T-helper 17 cell (primary cell): ENCODE results near the gene CCDC69. TPM values are rescaled to one million over a fixed set of nuclear protein-coding genes. Genes with fewer than 3 reads are reported as not detected.
A peak's percentile ranks its signal among the peaks of the same experiment; 100 is the strongest.

Experiments
- ATAC-seq: fragments of 150-1000 bp; cut with Tn5 transposase; 2 replicates; pipeline ENCODE4 v1.10.0; 2021; ENCODE audit warnings: mild to moderate bottlenecking, moderate library complexity
- DNase-seq, 3 donors: peaks; one replicate each; pipeline versions ENCODE4 v3.0.0 to v3.0.0-alpha.2; 2020 to 2021
- H3K9me3 ChIP-seq: one replicate; pipeline ENCODE4 v1.7.0; 2013; ENCODE audit warnings: low read length, mild to moderate bottlenecking; ENCODE audit not compliant: control insufficient read depth, poor library complexity, severe bottlenecking
- H3K27ac Mint-ChIP-seq: one replicate; pipeline ENCODE4 v1.8.0; 2022; ENCODE audit warnings: mild to moderate bottlenecking, moderate library complexity, mixed read lengths
- H3K27me3 Mint-ChIP-seq: one replicate; pipeline ENCODE4 v1.8.0; 2022; ENCODE audit warnings: mixed read lengths
- H3K36me3 Mint-ChIP-seq: one replicate; pipeline ENCODE4 v1.8.0; 2022; ENCODE audit warnings: low read depth, mixed read lengths
- H3K4me1 Mint-ChIP-seq: one replicate; pipeline ENCODE4 v1.8.0; 2022; ENCODE audit warnings: mild to moderate bottlenecking, mixed read lengths
- H3K4me3 Mint-ChIP-seq: one replicate; pipeline ENCODE4 v1.8.0; 2022; ENCODE audit warnings: mild to moderate bottlenecking, moderate library complexity, mixed read lengths
- total RNA-seq, 4 donors: library from RNA in 2 of 4; stranded (reverse) in 2 of 4; gene quantifications; one replicate each; pipeline ENCODE4 v1.2.3 and lab custom pipeline; 2022 to 2026

Gene CCDC69
- total RNA-seq, 2 donors from 2014 or later = 74.7 to 82.5 TPM

DNA sequence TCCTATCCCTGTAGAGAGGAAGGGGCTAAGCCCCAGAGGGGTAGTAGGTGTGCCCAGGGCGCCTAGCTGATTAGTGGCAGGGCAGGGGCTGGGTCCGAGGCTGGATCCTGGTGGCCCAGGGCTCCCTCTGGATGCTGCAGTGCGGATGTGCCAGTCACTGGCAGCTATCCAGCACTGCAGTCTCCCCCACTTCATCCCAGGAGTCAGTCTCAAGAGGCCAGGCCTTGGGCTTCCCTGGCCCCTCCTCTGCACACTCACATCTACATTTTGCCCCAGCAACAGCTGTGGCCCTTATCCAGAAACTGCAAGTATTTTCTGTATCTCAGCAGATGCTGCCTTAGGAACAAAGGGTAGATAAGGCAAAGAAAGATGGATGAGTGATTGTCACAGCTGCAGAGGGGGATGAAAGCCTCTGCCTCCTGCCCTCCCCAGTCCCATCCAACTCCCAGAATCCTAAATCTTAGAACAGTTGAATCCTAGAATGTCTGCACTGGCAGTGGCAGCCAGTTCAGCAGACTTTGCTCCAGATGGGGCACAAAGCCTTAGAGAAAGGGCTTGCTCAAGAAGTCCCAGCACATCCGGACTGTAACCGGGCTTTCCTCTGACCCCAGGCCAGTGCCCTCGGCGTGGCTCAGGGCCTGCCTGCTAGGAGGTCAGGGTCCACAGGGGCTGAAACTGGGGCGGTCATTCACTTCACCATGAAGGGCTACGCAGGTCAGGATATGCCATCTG is 68.0 kb downstream of the CCDC69 start:
- peak overlapping the region; percentile 98 for H3K27ac Mint-ChIP-seq
- DNase-seq (no peak), ATAC-seq (peak; percentile 26)
- H3K9me3 ChIP-seq = no peaks in the 10 kb centered on the region
- H3K27me3 Mint-ChIP-seq = no peaks in the 10 kb centered on the region
- peak overlapping the region; percentile 95 for H3K4me3 Mint-ChIP-seq
- no peaks in the 10 kb centered on the region for H3K36me3 Mint-ChIP-seq
- H3K4me1 Mint-ChIP-seq = peaks cover 68% of the 10 kb centered on the region

DNA sequence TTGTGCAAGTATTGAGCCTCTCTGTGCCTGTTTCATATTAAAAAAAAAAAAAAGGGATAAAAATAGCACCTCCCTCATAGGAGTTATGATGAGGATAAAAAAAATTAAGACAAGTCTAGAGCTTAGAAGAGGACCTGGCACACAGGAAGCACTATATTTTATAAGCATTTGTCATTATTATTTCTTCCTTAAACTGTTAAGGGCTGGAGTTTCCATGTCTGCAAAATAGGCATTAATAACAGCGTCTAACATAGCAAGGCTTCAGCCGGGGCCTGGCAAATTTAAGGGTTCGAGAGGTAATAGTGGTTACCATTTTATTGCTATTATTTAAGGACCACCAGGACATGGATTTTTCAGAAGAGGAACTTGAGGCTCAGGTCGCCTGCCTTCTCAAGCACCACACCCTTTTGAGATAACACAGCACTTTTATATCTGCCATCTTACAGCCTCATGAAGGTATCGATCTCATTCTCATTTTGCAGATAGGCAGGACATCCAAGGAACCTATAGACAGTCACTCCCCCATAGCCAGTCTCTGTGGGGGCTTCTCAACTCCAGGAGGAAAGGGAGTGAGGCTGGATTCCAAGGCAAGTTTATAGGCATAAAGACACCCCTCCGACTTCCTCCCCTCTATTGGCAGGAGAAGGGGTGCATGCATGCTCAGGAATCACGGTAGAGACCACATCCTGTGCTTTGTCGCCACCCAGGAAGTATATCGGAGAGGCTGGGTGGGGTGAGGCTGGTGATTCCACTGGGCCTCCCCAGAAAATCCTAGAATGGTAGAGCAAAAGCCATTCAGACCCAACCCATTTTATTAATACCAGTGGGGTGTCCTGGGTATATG is 68.7 kb downstream of the CCDC69 start:
- H3K9me3 ChIP-seq = no peaks in the 10 kb centered on the region
- DNase-seq (peak; percentile 29 to 50 (median 38)), ATAC-seq (peak; percentile 56)
- Mint-ChIP-seq H3K4me3 (peak overlapping the region; percentile 95), H3K27me3 (no peaks in the 10 kb centered on the region), H3K27ac (peak overlapping the region; percentile 98), H3K36me3 (no peaks in the 10 kb centered on the region), H3K4me1 (peaks cover 71% of the 10 kb centered on the region)

DNA sequence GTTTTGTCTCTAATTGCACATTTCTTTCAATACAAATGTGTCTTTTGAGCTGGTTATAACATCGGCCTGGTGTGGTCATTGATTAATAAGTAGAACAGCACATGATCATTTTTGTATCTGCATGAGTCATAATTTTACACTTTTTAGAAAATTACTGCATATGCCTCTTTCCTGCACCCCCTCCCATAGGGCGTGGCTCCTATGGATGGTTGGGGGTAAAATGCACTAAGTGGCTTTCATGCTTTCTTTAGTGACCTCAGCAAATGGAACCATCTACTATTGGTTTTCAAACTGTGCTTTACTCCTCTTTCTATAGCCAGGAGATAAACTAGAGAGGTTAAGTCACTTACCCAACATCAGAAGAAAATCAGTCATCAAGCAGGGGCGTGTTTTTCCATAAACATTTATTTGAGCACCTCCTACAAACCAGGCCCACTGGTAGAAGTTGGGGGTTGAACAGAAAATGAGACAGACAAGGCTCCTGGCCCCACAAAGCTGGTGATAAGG is 70.1 kb downstream of the CCDC69 start:
- Mint-ChIP-seq H3K4me1 (peaks cover 79% of the 10 kb centered on the region), H3K27ac (peak overlapping the region; percentile 98), H3K27me3 (no peaks in the 10 kb centered on the region), H3K4me3 (peak overlapping the region; percentile 67), H3K36me3 (no peaks in the 10 kb centered on the region)
- ATAC-seq = no peak
- no peak for DNase-seq
- H3K9me3 ChIP-seq = no peaks in the 10 kb centered on the region

DNA sequence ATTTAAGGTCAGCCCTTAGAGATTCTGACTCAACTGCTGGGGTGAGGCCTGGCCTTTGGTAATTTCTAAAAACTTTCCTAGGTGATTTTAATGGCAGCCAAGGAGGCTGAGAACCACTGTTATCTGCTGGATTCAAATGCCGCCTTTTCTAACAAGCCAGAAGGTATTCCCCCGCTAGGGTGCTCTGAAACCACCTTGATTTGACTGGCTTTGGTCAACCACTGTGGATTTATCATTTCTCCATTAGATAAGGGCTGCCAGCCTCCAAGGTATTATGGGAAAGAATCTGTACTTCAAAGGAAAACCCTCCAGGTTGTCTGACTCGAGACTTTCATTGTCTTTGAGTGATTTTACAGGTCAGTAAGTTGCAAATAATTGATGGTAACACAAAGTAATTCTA is 70.6 kb downstream of the CCDC69 start:
- Mint-ChIP-seq H3K27ac (peak overlapping the region; percentile 98), H3K36me3 (peaks cover 3% of the 10 kb centered on the region), H3K4me3 (peak overlapping the region; percentile 67), H3K4me1 (peaks cover 79% of the 10 kb centered on the region), H3K27me3 (no peaks in the 10 kb centered on the region)
- no peaks in the 10 kb centered on the region for H3K9me3 ChIP-seq
- ATAC-seq = no peak
- DNase-seq = no peak

DNA sequence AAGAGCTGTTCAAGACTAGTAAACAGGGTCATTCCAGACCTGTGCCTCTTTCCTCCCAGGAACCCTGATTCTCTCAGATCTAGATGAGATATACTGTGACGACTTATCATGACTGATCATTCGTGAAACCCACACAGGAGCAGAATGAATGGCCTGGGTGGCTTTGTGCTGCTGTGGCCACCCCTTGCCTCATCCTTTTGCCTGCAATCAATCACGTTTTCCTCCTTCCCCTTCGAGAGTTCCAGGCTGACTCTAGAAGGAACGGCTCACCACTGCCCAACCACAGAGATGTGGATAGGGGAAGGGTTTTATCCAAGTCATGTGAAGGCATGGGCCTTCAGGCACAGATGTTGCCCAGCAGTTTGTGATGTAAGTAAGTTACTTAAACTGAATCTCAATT is 72.1 kb downstream of the CCDC69 start:
- no peaks in the 10 kb centered on the region for H3K9me3 ChIP-seq
- ATAC-seq (no peak), DNase-seq (no peak)
- Mint-ChIP-seq H3K4me1 (peaks cover 86% of the 10 kb centered on the region), H3K4me3 (peak overlapping the region; percentile 85), H3K27me3 (no peaks in the 10 kb centered on the region), H3K27ac (peak overlapping the region; percentile 98), H3K36me3 (peaks cover 5% of the 10 kb centered on the region)

DNA sequence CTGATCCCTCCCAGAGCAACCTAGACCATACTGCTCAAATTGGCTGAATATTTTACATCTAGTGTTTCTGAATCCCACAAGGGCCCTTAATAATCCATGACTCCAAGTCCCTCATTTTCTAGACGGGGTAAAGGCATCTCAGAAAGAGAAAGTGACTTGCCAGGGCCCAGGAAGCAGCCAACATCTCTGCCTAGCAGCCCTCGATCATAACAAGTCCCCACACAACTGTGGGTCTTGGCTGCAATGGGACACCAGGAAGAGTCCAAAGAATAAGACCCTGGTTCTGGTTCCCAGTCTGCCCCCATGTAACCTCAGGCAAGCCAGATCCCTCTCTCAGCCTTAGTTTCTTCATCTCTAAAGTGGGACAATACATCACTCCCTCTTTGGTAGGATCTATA is 72.6 kb downstream of the CCDC69 start:
- Mint-ChIP-seq H3K27ac (peak overlapping the region; percentile 98), H3K4me3 (peak overlapping the region; percentile 85), H3K36me3 (peaks cover 5% of the 10 kb centered on the region), H3K4me1 (peaks cover 87% of the 10 kb centered on the region), H3K27me3 (no peaks in the 10 kb centered on the region)
- no peak for DNase-seq
- no peak for ATAC-seq
- H3K9me3 ChIP-seq = no peaks in the 10 kb centered on the region

DNA sequence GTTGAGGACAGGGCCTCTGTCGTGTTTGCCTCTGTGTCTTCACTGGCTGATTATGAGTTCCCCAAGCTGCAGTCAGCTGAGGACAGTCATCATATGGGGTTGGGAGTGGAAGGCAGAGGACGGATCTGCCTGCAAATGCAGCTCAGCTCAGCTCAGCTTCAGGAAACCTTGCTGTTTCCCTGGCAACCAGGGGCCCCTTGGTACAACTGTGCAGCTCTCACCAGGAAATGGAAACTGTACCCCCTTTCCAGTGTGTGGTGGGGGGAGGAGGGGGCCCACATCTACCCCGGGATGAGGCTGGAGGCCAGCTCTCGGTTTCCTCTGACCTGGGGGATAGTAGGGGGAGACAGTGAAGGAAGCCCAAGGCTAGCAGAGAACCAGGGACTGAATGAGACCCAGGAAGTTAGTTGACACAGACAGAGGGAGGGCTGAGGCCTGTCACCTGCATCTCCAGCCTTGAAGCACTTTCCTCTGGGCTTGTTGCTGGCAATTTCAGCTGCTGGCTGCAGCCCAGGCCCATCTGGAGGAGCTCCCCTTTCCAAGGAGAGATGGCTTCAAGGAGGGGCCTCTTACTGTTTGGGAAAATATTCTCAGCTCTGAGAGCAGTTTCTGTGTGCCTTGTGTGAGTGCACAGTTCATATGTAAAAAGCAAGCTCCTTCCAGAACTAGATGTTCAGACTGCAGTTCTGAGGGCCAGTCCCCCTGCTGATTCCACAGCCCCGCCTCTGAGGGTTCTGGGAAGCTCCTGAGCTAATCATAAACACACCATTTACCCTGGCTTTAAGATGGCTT is 73.2 kb downstream of the CCDC69 start:
- peaks cover 7% of the 10 kb centered on the region for H3K36me3 Mint-ChIP-seq
- H3K27me3 Mint-ChIP-seq = no peaks in the 10 kb centered on the region
- DNase-seq = peak; percentile 29 to 69 (median 56)
- H3K4me1 Mint-ChIP-seq = peaks cover 87% of the 10 kb centered on the region
- H3K9me3 ChIP-seq = no peaks in the 10 kb centered on the region
- H3K4me3 Mint-ChIP-seq = peak overlapping the region; percentile 85
- peak overlapping the region; percentile 98 for H3K27ac Mint-ChIP-seq
- peak; percentile 91 for ATAC-seq

DNA sequence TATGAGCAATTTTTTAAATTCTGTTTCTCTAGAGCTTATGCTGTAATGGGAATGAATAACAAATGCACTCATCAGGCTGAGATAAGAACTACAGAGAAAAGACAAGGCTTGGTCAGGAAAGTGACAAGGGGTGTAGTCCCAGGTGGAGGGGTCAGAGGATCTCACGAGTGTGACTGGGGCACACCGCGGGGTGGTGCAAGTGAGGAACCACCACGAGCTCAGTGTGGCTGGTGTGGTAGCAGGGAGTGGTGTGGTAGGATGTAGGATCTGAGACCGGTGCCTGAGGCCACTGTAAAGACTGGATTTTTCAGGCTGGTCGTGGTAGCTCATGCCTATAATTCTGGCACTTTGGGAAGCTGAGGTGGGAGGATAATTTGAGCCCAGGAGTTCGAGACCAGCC is 75.3 kb downstream of the CCDC69 start:
- DNase-seq (no peak), ATAC-seq (no peak)
- Mint-ChIP-seq H3K27ac (peak overlapping the region; percentile 98), H3K4me3 (peak overlapping the region; percentile 89), H3K27me3 (no peaks in the 10 kb centered on the region), H3K36me3 (peaks cover 13% of the 10 kb centered on the region), H3K4me1 (peaks cover 83% of the 10 kb centered on the region)
- no peaks in the 10 kb centered on the region for H3K9me3 ChIP-seq

DNA sequence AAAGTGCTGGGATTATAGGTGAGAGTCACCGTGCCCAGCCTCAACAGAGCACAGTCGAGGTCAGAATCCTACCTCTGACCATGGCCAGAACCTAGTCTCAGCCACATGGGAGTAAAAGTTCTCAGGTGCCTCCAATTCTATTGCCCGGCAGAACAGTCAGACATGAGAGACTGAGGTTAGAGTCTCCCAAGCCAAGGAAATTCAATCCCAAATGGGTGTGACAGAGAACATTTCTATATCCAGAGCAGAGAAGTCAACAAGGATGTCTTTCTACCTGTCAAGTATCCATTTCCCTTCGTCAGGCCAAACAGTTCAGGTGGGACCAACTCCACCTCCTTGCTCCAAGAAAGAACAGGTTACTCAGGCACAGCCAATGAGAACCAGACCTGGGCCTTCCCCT is 76.9 kb downstream of the CCDC69 start:
- no peak for DNase-seq
- peak overlapping the region; percentile 98 for H3K27ac Mint-ChIP-seq
- peaks cover 16% of the 10 kb centered on the region for H3K36me3 Mint-ChIP-seq
- H3K4me1 Mint-ChIP-seq = peaks cover 82% of the 10 kb centered on the region
- ATAC-seq = no peak
- no peaks in the 10 kb centered on the region for H3K27me3 Mint-ChIP-seq
- peak overlapping the region; percentile 12 for H3K4me3 Mint-ChIP-seq
- no peaks in the 10 kb centered on the region for H3K9me3 ChIP-seq

DNA sequence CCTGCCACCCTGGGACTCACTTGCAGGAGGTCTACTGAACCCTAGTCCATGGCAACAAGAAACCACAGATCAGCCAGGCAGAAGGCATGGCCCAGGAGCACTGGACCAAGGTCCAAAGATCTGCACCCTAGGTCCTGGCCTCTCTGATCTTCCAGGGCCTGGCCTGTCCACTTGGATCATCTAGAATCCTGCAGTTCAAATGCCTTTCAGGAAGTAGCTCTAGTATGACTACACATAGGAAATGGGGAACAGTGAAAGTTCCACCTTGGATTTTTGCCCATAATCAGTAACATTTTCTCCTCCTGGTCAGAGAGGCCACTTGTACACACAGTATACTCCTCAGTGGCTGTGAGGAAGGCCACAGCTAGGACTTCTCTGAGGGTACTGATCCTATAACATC is 77.8 kb downstream of the CCDC69 start:
- DNase-seq (no peak), ATAC-seq (no peak)
- H3K9me3 ChIP-seq = no peaks in the 10 kb centered on the region
- H3K4me3 Mint-ChIP-seq = peak overlapping the region; percentile 80
- H3K27me3 Mint-ChIP-seq = no peaks in the 10 kb centered on the region
- peaks cover 82% of the 10 kb centered on the region for H3K4me1 Mint-ChIP-seq
- peak overlapping the region; percentile 97 for H3K27ac Mint-ChIP-seq
- H3K36me3 Mint-ChIP-seq = peaks cover 16% of the 10 kb centered on the region

DNA sequence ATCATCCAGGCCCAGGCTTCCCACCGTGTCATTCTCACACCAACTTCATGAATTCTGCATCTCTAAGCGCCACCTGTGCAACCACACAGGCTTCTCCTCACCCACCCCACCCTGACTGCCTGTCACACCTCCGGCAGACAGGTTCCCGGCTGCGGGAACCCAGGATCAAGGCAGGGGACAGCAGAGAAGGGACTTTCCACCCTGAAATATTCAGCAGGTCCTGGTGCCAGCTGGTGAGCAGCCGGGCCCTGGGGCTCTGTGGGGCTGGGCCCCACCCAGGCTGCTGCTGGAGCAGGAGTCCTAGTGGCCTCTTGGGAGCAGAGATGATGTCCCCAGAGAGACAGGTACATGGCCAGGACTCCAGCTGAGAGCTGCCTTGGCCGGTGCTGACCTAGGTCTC is 79.0 kb downstream of the CCDC69 start:
- no peak for ATAC-seq
- Mint-ChIP-seq H3K4me3 (no peak overlapping the region), H3K4me1 (peaks cover 82% of the 10 kb centered on the region), H3K27me3 (no peaks in the 10 kb centered on the region), H3K36me3 (peaks cover 16% of the 10 kb centered on the region), H3K27ac (peak overlapping the region; percentile 97)
- DNase-seq = no peak
- H3K9me3 ChIP-seq = no peaks in the 10 kb centered on the region

DNA sequence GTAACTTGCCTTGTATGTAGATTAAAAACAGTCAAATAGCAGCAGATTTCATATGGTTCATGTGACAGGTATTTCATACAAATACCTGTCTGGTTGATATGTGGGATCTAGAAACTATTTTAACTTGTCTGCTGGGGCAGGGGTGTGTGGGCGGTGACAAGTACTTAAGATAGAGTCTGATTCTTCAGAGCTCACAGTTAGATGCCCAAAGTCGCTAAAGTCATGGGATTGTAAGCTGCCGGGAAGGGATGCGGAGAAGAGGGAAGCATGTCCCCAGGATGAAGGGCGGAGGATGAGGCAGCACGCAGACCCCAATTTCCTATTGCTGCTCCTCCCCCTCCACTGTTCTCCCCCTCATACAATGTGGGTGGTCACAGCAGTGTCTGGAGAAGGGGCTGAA is 79.6 kb downstream of the CCDC69 start:
- H3K27me3 Mint-ChIP-seq = no peaks in the 10 kb centered on the region

DNA sequence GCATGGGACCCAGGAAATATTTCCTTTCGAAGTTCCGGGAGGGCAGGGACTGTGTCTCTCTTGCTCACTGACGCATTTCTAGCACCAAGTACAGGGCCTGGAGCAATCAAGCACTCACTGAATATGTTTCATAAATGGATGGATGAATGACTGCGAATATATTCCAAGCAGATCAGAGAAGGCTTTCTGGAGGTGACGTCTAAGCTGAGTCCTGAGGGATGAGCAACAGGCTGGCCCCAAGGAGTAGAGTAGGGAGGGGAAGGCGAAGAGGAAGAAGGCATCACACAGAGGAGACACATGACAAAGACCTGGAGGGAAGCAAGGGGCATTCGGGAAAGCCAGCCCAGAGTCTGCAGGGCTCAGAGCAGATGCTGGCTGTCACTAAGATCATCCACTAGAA is 80.2 kb downstream of the CCDC69 start:
- no peak for DNase-seq
- Mint-ChIP-seq H3K4me3 (peak overlapping the region; percentile 82), H3K27ac (peak overlapping the region; percentile 97), H3K4me1 (peaks cover 82% of the 10 kb centered on the region), H3K36me3 (peaks cover 19% of the 10 kb centered on the region), H3K27me3 (no peaks in the 10 kb centered on the region)
- no peak for ATAC-seq
- no peaks in the 10 kb centered on the region for H3K9me3 ChIP-seq

More for the DNA sequence above, 79.6 kb downstream of the CCDC69 start:
- H3K4me3 Mint-ChIP-seq = peak overlapping the region; percentile 58
- DNase-seq = no peak
- H3K4me1 Mint-ChIP-seq = peaks cover 81% of the 10 kb centered on the region
- peak overlapping the region; percentile 97 for H3K27ac Mint-ChIP-seq
- H3K9me3 ChIP-seq = no peaks in the 10 kb centered on the region
- no peak for ATAC-seq
- H3K36me3 Mint-ChIP-seq = peaks cover 16% of the 10 kb centered on the region
